HG02678 (cell line): ENCODE results near the gene PTPA.
A peak's percentile ranks its signal among the peaks of the same experiment; 100 is the strongest.

Experiments used
- ATAC-seq: cut with Tn5 transposase; IDR thresholded peaks from one replicate; pipeline ENCODE4 v1.9.1; 2021; ENCODE audit warnings: mild to moderate bottlenecking, moderate library complexity; ENCODE audit not compliant: unreplicated experiment

Gene PTPA

DNA sequence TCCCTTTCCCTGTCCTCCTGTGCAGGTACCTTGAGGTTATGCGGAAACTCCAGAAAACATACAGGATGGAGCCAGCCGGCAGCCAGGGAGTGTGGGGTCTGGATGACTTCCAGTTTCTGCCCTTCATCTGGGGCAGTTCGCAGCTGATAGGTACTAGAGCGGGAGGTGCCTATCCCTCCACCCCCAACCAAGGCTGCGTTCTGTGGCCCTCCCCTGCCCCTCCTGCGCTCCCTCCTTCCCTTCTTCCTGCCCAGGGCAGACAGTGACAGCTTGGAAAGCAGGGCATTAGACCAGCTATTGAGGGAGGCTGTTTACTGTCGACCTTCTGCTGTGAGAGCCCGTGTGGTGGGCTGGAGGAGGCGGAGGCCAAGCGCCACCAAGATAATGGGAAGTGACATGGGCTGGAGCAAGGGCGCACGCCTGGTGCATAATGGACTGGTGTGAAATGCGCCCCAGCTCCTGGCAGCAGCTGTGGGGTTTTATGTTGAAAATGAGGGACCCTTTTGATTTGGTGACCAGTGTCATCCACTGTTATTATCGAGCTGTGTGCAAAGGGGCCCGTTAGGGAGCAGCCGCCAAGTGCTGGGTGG lies 25.3 kb downstream of the PTPA start:
- no peak for ATAC-seq

DNA sequence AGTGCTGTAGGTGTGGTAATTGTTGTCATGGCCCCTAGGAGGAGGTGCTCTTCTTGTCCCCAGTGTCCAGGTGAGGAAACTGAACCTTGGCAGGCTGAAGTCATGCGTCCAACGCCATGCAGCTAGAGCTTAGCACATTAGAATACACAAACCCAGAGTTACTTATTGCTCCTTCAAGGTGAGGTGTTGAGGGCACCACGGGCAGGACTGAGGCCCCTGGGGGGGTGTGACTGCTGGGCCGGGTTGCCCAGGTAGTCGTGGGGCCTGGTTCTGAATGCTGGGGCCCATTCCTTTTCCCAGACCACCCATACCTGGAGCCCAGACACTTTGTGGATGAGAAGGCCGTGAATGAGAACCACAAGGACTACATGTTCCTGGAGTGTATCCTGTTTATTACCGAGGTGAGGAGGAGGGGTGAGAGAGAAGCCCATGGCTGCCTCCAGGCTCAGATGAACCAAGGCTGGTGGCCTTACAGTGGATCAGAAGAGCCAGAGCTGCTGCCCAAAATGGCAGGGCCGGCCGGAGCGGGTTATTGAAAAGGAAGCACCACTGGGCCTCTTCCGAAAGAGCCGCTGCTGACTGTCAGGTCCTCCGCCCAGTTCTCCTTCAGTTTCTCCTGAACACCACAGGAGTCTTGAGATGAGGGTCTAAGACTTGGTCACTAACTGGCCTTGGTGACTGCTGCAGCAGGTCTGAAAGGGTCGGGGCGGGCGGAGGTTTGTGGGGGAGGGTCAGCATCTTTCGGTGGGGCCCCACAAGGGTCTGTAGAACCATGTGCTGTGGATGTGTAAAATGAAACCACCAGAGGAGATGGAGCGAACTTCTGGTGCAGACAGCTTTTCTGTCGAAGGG lies 26.3 kb downstream of the PTPA start:
- ATAC-seq, result no peak

DNA sequence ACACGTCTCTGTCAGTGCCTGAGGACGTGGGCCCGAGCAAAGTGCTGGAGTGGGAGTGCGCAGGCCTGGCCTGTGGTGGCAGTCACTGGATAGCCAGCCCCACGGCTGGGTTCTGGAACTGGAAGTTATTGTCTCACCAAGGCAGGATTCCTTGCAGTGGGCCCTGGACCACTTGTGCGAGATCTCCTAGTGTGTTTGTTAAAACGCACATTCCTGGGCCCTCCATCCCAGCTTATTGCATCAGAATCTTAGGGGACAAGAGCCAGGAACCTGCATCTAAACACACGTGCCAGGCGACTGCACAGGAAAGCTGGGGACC lies 26.9 kb downstream of the PTPA start:
- no peak for ATAC-seq

DNA sequence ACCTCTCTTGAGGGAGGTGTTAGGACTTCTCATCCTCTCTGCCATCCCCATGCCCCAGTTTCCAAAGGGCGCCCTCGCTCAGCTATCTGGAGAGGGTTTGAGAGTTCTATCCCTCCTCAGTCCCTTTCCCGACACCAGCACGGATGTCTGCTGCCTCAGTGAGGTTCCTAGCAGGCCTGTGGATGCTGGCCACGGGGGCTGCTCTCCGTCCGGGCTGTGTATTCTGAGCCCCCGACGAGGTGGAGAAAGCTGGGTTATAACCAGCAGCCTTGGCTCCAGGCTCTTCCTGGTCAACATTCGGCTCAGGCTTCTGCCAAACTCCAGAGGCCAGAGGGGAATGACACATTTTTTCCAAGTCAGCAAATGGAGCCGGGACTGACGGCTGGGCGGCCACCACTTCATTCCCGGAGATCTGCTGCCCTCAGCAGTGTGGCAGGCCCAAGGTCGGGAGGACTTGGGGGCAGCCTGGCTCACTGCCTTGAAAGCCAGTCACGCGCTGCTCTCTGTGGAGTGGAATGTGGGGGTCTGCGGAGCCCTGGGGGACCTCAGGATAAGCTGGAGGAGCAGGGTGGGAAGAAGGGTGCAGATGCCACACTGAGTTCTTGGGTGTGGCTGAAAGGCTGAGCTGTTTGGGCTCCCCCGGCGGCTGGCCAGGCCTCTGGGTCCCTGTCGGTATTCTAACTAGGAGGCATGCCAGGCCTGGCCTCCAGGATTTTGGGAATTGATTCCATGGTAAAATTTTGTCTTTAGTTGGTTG lies 27.4 kb downstream of the PTPA start:
- ATAC-seq, result no peak

DNA sequence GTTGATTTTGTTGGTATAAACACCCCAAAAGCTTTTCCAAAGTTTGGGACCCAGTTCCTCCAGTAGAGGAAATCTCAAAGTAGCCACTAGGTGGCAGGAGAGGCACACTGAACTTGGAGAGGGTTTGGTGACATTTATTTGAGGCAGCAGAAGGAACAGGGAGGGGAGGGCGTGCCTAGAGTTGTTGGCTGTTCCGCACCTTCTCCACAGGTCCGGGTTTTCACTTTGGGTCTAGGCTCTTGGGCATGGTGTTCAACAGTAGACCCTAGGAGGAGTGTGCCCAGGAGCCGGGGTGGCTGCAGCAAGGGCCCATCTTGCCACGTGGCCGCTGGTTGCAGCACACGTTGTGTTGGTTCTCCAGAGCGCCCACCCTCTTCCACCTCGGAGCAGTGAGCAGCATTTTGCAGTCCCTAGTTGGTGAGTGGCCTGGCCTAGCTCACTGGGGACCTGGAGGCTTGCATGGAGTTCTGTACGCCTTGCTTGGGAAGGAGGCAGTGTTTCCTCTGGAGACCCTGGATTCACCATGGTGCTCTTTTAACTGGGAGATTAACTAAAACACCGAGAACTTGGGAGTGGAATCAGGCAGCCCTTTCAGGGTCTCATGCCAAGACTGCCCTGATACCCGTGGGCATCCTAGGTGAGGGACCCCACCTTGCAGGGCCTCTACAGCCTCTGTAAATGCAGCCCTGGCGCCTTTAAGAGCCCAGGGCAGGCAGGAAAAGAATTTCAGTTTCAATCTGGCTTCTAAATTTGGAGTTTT lies 28.2 kb downstream of the PTPA start:
- peak; percentile 32 for ATAC-seq

DNA sequence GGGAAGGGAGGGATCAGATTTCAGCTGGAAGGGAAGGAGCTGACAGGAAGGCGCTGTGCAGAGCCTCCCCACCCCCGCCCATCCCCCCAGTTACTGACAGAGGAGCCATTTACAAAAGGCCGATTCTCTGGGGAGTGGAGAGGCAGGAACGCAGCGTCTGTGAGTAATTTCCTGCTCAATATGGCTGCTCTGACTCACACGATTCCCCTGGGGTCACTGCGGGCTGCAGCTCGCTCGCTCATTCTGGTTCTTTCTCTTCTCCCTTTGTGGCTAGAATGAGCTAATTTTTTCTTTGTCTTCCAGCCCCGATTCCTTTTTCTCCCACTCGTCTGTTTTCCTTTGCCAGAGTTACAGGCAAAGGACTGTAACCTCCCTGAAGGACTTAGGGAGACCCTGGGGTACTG lies 28.8 kb downstream of the PTPA start:
- peak; percentile 63 for ATAC-seq

DNA sequence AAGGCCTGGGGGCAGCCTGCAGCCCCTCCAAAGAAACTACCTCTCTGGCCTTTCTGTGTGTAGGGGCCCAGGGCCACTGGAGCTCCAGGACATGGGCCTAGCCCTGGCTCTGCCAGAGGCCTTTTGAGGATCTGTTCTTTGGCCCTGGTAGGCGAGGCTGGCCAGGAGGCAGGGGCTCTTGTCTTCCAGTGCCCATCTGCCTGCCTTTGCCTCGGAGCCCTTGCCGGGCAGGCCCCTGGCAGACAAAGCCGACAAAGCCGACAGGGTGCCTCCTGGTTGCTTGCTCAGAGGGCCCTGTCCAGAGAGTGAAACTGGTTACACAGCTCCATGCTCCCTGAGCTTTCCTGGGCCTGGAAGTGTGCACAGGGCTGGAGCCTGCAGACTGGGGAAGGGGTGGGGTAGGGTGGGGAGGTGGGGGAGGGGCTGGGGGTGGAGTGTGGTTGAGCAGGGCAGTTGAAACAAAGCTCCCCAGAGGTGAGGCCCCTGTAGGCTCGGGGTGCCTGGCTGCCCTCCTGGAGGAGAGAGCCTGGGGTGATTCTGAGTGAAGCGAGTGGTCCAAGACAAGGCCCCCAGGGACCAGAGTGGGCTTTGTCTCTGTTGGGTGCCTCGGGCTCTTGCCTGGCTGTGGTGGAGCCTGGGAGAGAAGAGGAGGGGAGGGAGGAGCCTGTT lies 29.3 kb downstream of the PTPA start:
- ATAC-seq, result peak; percentile 17

DNA sequence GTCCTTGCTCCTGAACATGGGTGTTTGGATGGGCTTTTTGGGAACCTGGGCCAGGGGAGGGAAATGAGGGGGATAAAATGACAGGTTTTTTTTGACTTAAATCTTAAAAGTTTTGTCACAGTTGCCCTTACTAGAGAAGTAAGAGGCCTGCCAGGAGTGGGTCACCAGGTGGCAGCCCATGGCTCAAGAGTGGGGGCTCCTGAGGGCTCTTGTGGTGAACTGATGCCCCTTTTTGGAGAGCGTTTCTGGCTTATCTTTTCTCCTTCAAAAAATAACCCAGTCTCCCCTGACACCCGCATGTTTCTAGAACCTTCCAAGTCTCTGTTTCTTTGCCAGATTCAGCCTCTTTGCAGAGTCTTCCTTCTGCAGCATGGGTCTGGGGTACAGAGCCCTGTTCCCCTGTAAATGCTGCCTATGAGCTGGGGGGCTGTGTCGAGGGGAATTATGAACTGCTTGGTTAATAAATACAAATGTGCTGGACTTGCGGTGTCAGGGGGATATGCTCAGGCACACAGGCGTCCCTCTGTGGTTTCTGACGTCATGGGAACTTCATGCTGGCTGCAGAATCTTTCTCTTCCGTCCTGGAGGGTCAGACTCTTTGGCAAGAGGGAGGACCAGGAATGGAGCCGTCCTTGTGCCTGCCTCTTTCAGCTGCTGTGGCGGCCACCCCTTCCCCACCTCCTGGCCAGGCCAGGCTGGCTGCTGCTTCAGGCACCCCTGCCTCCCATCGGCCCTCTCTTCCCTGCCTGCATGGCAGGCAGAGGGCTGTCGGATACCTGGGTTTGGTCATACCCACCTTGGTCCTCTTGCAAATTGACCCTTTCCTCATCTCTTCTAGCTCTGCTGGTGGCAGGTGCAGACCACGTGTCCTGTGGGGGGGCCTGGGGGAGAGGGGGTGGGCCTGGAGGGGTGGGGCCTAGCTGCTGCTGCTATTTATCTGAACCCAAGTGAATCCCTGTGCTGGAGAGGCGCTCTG lies 30.1 kb downstream of the PTPA start:
- ATAC-seq, result peak; percentile 43

DNA sequence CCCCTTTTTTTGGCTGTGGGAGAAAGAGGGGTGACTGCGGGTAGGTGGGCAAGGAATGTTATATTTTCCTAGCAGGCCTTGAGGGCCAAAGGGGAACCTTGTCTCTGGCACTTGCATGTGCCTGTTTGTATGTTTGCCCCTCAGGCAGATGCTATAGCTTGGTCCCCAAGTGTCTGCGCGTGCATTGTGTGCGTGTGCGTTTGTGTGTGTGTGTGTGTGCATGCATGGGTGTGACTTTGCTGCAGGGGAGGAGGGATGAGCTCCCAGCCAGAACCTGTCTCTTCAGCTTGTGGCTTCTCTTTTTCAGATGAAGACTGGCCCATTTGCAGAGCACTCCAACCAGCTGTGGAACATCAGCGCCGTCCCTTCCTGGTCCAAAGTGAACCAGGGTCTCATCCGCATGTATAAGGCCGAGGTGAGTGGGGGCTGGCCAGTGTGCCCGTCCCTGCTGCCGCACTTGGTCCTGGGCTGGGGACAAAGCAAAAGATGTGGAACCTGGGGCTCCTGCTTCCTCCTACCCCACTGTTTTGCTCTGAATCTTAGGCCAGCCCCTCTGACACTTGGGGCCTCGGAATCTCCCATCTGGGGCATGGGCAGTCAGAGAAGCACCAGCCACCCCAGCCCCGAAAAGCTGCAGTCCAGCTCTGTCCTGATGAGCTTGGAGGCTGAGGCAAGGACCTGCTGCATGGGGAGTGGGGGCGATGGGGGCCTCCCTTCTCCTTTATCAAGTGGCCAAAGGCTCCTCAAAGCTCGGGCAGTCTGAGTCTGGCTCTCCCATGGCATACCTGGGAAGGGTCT lies 31.1 kb downstream of the PTPA start:
- no peak for ATAC-seq

DNA sequence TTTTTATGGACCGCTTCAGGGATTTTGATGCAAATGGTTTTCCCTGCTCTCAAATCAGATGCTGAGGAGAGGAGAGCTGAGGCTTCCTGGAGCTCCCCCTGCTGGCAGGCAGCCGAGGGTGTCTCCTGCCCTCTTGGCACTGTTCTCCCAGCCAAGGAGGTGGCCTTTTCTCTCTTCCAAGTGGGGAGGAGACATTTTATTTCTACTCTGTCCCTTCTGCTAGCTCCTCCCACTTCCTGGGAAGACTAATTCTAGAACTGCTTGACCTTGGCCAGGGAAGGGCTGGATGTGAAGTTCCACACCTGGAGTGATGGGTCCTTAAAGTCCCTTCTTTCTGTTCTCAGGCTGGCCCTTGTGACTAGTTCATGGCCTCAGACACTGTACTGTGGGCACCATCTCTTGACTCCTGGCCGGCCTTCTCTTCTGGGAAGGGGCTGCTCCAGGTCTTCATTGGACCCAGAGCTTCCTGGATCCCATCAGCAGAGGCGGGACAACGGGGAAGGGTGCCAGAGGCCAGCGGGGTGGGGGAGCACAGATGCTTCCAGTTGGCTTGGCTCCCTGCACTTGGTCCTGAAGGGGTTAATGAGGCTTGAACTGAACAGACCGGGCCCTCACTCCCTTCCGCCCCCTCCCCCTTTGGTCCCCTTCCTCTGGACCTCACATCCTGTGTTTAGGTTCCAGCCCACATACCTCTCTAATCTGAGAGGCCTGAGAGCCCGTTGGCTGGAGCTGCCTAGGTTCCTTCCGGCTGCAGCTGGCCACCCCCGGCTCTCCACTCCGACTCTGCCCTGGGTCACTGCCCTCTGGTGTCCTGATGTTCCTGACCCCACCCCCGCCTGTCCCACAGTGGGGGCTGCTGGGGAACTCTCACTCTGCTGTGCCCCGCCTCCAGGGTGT lies 32.1 kb downstream of the PTPA start:
- no peak for ATAC-seq

DNA sequence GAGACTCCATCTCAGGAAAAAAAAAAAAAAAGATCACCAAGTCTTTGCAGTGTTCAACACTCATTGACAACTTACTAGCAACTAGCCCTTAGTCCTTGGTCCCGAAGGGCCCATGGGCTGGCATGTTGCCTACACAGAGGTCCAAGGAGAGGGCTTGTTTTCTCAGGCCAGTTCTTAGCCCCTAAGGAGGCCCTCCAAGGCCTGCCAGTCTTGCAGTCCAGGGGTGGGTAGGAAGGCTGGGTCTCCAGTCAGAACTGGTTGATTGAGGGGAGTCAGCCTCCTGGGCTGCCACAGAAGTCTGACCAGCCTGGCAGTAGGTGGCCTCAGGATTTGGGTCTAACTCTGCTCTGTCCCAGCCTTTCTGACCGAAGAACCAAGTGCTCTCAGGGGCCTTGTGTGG lies 34.1 kb downstream of the PTPA start:
- ATAC-seq, result no peak

DNA sequence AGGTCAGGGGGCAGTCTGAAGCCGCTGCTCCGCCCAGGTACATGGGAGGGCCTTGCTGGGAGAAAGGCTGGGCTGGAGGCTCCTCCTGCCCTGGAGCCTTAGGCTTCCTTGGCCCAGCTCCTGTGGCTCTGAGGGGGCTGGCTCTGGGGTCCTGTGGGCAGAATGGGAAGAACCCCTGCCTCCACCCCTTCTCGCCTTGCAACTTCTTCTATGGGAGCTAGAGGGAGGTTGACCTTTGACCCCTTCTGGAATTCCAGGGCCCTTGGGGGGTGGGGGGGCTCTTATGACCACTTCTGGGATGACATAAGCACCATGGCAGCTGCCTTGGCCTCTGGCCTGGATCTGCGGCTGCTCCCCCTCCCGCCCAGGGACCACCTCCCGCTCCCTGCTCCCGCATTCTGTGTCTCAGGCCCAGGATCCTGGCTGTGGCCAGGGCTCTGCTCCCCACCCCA lies 34.7 kb downstream of the PTPA start:
- no peak for ATAC-seq

DNA sequence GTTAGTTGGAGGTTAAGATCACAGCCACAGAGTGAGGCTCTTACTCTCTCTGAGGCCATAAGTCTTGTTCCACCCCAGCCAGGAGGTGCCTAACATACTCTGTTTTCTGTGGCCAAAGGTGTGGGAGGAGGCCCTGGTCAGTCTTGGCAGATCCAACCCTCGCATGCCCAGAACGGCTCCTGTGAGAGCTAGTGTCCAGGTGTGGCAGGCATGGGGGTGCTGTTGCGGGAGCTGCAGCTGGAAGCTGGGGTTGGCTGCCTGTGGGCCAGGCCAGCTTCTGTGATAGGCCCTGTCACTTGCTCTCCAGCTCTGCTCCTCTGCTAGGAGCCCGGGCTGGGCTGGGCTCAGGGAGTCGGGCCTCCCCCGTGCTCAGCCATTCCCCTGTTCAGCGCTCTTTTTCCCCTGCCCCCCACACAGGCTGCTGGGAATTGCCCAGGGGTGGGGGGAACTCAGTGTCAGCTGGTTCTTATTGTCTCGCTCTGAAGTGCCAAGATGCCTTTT lies 35.3 kb downstream of the PTPA start:
- no peak for ATAC-seq

DNA sequence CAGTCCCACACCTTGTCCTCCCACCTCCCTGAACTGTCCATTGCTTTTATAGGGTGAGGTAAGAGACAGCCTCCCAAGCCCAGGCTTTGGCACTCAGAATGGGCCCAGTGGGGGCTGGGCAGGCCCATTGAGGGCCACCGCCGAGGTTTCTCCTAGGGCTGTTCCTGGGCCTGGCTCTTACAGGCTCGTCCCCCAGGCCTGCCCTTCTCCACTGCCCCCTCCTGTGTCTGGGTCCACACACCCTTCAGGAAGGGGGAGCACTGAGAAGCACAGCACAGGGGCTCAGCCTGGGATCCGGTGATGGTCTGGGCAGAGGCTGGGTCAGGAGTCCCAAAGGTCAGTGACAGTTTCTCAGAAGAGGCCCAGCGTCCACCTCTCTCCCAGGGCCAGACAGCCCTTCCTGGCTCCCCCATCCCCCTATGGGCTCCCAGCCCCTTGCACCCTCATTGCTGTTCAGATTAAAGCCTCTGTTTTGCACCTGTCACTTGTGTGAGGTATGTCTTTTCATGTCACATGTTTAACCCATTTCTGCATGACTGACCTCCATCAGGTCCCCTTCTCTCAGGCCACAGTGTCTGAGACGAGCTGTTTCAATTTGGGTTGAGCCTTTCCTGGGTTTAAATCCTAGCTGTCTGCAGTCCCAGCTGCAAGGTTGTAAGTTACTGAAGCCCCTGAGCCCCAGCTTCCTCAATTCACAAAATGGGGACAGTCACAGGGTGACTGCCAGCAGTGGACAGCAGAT lies 37.4 kb downstream of the PTPA start:
- no peak for ATAC-seq

DNA sequence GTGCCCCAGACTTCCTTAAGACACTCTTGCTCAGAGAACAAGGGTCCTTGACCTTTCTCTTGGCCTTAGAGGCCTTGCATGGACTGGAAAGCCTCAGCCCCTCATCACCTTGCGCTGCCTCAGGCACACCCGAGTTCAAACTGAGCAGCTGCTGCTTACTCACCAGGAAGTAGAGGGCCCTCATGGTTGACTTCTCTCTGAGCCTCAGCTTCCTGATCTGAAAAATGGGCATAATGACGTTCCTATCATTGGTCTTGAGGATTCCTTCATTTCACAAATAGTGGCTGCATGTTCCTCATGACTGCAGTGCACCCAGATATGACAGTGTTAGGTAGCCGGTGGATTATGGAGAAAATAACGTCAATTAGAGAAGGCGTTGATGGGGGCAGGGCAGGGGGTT lies 38.2 kb downstream of the PTPA start:
- ATAC-seq, result no peak

DNA sequence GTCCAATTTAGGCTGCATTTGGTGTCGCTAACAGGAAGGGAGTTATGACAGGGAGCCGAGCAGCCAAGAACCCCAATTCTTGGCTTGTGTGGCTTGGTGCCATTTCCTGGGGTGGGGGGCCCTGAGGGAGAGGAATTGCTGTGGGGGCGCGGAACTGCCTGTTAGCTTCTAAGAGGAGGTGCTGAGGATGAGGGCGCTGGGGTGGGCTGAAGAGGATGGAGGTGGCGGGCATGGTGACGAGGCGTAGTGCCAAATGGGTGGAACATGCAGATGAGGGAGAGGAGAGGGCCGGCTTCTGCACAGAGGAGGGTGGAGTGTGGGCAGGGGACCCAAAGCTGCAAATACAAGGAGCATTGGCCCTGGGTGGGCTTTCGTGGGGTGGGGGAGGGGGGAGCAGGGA lies 38.9 kb downstream of the PTPA start:
- no peak for ATAC-seq

DNA sequence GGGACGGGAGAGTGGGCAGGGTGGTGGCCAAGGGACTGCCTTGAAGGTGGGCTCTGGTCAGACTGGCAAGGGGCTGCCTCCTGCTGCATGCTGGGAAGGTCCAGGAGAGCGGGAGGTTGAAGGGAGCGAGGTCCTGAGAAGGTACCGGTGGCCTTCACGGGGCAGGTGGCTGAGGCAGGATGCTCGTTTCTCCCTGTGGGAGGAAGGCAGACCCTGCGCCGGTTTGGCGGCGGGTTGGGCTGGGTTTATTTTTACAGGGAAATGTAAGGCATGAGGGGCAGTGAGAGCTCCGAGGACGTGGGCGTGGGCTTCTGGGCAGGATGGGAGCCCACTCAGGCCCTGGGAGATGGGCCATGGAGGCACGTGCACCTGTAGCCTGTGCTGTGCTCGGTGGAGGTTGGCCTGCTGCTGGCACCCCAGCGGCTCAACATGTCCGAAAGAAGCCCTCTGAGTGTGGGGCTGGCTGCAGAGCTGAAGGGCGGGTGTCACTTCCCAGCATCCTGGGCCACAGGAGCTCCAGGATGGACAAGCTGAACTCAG lies 39.5 kb downstream of the PTPA start:
- no peak for ATAC-seq
